DMS153 (cell line): ENCODE results near the gene NKD2.

Experiments used
- DNase-seq: peaks from one replicate; lab custom pipeline; 2025; lab: John Stamatoyannopoulos, UW

The NKD2 gene

GRCh38 chr5:1029945-1030625 lies 21.5 kb downstream of the NKD2 start:
- no peak for DNase-seq

GRCh38 chr5:1030801-1031271 lies 22.2 kb downstream of the NKD2 start:
- no peak for DNase-seq

GRCh38 chr5:1031306-1031959 lies 22.8 kb downstream of the NKD2 start:
- DNase-seq = no peak

DNA sequence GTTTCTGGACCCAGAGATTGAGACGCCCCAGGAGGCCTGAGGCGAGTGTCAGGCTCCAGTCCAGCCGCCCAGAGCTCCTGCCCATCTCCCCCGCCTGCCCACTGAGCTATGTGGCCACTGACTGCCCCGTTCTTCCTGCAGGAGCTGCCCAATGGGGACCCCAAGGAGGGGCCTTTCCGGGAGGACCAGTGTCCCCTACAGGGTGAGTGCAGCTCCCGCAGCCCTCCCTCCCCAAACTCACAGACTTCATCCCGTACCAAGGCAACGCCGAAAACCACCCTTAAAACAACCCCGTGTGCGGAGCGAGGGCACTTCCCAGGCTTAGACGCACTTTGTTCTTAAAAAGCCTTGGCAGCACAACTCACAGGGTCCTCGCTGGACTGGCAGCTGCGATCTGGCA lies 23.4 kb downstream of the NKD2 start:
- DNase-seq = no peak

- DNase-seq = no peak
Observed at GRCh38 chr5:1032551-1033027, 24.0 kb downstream of the NKD2 start.

GRCh38 chr5:1033178-1033577 lies 24.6 kb downstream of the NKD2 start:
- no peak for DNase-seq

DNA sequence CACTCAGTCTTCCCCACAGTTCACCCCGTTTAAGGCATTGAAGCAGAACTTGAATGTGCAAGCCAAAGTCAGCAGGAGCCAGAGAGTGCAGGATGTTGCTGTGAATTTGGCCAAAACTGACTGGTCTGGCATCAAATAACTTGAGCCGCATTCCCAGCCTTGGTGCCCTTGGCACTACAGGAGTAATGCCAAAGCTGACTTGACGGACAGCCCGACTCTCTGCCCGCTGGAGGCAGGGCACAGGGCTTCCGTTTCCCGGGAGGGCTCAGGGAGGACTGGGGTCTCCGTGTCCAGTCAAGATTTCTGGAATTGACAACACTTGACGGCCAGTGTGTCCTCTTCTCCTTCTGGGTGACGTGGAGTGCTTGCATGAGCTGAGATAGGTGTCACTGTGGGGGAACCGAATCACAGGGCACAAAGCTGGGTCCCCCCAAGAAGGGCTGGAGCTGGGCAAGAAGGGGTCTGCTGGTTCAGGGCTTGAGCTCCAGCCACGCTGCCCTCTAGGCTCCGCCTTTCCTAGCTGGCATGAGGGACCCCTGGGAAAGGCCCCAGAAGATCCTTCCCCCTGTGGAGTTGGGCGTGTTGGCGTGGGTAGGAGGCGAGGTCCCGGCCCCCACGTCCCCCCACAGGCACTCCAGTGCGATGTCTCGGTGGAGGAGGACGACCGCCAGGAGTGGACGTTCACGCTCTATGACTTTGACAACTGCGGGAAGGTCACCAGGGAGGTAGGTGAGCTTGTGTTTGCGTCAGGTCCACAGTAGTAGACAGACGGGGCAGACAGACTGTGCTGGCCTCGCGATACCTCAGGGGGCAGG lies 25.2 kb downstream of the NKD2 start:
- no peak for DNase-seq

GRCh38 chr5:1034421-1034905 lies 25.9 kb downstream of the NKD2 start:
- no peak for DNase-seq

- DNase-seq = no peak
Observed at GRCh38 chr5:1034986-1035385, 26.4 kb downstream of the NKD2 start.

- DNase-seq = no peak
Observed at GRCh38 chr5:1035421-1036405, 27.1 kb downstream of the NKD2 start.

DNA sequence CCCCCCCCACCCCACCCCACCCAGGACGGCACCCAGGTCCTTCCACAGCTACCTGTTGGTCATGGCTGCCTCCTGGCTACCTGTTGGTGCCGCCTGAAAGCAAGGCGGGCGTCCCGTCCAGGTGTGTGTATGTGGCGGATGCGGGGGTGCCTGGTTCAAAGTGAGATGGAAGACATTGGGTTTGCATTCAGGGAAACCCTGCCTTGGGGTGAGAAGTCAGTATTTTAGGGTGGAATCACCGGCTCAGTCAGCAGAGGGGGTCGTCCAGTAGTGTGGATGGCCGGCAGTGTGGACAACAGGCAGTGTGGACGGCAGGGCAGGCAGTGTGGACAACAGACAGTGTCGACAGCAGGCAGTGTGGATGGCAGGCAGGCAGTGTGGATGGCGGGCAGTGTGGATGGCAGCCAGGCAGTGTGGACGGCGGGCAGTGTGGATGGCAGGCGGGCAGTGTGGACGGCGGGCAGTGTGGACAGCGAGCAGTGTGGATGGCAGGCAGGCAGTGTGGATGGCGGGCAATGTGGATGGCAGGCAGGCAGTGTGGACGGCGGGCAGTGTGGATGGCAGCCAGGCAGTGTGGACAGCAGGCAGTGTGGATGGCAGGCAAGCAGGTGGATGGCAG lies 28.0 kb downstream of the NKD2 start:
- DNase-seq = no peak

GRCh38 chr5:1037123-1037670 lies 28.6 kb downstream of the NKD2 start:
- DNase-seq = no peak

- DNase-seq = no peak
Observed at GRCh38 chr5:1037671-1038416, 29.2 kb downstream of the NKD2 start.

DNA sequence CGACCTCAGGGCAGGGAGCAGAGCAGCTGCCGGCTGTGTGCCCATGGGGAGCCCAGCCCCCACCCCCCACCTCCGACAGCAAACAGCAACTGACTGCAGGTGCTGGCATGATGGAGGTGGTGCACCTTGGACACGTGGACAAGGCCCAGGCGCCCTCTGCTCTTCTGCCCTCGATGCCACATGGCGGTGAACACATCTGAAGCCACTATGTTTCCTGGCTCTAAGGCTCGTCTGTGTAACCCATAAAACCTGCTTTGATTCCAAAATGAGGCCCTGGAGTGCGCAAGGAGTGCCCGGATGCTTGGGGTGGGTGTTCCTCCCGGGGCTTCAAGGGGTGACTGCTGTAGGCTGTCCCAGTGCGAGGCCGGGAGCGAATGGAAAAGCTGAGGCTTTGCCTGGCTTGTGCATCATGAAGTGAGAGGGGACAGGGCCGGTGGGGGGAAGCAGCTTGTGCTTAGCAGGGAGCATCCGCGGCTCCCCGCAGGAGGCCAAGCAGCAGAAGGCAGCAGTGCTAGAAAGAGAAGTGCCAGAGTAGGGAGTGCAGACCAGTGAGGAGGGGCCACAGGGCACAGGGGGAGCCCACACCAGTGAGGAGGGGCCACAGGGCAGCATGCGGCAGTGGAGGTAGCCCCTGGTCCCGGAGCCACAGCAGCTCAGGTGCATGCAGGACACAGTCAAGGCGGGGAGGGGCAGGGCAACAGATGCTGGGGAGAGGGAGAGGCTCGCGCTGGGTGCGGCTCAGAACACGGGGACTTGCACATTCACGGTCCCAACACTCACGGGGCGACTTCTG lies 30.0 kb downstream of the NKD2 start:
- no peak for DNase-seq

- DNase-seq = no peak
Observed at GRCh38 chr5:1039210-1039548, 30.6 kb downstream of the NKD2 start.

GRCh38 chr5:1039706-1040260 lies 31.2 kb downstream of the NKD2 start:
- no peak for DNase-seq

DNA sequence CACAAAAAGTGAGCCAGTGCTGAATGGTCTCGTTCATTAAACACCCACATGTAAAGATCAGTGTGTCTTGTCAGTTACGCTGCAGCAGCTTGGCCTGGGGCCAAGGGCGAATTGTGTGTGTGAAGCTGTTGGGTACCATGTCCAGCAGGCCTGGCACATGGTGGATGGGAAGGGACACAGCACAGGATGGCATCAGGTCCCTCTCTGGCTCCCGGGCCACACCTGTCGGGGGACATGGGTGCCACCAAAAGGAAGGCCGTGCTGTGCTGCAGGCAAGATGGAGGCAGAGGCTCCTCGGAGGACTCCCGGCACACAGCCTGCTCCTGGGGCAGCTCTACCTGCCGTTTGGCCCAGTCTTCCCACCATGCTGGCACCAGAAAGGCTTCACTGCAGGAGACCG lies 32.0 kb downstream of the NKD2 start:
- no peak for DNase-seq

DNA sequence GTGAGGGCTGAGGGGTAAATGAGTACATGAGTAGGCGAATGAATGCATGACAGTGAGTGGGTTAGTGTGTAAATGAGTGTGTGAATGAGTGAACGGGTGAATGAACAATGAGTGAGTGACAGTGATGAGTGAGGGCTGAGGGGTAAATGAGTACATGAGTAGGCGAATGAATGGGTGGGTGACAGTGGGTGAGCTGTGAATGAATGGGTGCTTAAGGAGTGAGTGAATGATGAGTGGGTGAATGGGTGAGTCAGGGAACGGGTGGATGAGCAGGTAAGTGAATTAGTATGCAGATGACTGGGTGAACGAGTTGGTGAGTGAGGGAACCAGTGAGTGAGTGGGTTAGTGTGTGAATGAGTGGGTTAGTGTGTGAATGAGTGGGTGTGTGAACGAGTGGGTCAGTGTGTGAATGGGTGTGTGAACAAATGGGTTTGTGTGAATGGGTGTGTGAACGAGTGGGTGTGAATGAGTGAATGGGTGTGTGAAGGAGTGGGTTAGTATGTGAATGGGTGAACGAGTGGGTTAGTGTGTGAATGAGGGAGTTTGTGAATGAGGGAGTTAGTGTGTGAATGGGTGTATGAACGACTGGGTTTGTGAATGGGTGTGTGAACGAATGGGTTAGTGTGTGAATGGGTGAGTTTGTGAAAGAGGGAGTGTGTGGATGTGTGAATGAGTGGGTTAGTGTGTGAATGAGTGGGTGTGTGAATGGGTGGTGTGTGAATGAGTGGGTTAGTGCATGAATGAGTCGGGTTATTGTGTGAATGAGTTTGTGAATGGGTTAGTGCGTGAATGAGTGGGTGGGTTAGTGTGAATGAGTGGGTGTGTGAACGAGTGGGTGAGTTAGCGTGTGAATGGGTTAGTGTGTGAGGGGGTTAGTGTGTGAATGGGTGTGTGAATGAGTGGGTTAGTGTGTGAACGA lies 32.9 kb downstream of the NKD2 start:
- no peak for DNase-seq
